ENCODE data around the gene PPARA. TPM values are rescaled to one million over a fixed set of nuclear protein-coding genes. Genes with fewer than 3 reads are reported as not detected.

PPARA gene
- total RNA-seq, 4 donors from 2014 or later = 18.7 to 53.8 (median 32.0) TPM

- H3K36me3 ChIP-seq = no peaks in the 10 kb centered on the region
- no peaks in the 10 kb centered on the region for H3K27me3 ChIP-seq
- TF ChIP-seq POLR2AphosphoS5 (IDR thresholded peaks at IDR 0.05) (no peak), POLR2A (IDR thresholded peaks at IDR 0.05) (no peak), EP300 (IDR thresholded peaks at IDR 0.05) (no peak)
- TF ChIP-seq, protein P1, sequence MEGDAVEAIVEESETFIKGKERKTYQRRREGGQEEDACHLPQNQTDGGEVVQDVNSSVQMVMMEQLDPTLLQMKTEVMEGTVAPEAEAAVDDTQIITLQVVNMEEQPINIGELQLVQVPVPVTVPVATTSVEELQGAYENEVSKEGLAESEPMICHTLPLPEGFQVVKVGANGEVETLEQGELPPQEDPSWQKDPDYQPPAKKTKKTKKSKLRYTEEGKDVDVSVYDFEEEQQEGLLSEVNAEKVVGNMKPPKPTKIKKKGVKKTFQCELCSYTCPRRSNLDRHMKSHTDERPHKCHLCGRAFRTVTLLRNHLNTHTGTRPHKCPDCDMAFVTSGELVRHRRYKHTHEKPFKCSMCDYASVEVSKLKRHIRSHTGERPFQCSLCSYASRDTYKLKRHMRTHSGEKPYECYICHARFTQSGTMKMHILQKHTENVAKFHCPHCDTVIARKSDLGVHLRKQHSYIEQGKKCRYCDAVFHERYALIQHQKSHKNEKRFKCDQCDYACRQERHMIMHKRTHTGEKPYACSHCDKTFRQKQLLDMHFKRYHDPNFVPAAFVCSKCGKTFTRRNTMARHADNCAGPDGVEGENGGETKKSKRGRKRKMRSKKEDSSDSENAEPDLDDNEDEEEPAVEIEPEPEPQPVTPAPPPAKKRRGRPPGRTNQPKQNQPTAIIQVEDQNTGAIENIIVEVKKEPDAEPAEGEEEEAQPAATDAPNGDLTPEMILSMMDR (IDR thresholded peaks at IDR 0.05) = no peak
- H3K9me3 ChIP-seq = no peaks in the 10 kb centered on the region
- DNase-seq (ENCODE audit: low spot score in 2 of 2) = no peak
- peaks cover 16% of the 10 kb centered on the region for H3K4me1 ChIP-seq
- no peak overlapping the region for H3K4me3 ChIP-seq
- WGBS = no CpG with 5 or more reads among the region's 7 CpGs
- no peak overlapping the region for H3K27ac ChIP-seq
Measured at GRCh38 chr22:46125311-46125710, 25.0 kb upstream of the PPARA start.

- Histone ChIP-seq H3K36me3 (no peaks in the 10 kb centered on the region), H3K27ac (no peak overlapping the region), H3K4me1 (peaks cover 13% of the 10 kb centered on the region), H3K4me3 (no peak overlapping the region), H3K9me3 (no peaks in the 10 kb centered on the region), H3K27me3 (no peaks in the 10 kb centered on the region)
- no peak for DNase-seq (ENCODE audit: low spot score in 2 of 2)
- TF ChIP-seq EP300 (IDR thresholded peaks at IDR 0.05) = no peak
- no peak for TF ChIP-seq POLR2A (IDR thresholded peaks at IDR 0.05)
- TF ChIP-seq, protein P1 (IDR thresholded peaks at IDR 0.05) = no peak
- no peak for TF ChIP-seq POLR2AphosphoS5 (IDR thresholded peaks at IDR 0.05)
- 80% methylated on average over 11 of the region's 33 CpGs for WGBS
Measured at GRCh38 chr22:46125816-46126765, 24.2 kb upstream of the PPARA start.

DNA sequence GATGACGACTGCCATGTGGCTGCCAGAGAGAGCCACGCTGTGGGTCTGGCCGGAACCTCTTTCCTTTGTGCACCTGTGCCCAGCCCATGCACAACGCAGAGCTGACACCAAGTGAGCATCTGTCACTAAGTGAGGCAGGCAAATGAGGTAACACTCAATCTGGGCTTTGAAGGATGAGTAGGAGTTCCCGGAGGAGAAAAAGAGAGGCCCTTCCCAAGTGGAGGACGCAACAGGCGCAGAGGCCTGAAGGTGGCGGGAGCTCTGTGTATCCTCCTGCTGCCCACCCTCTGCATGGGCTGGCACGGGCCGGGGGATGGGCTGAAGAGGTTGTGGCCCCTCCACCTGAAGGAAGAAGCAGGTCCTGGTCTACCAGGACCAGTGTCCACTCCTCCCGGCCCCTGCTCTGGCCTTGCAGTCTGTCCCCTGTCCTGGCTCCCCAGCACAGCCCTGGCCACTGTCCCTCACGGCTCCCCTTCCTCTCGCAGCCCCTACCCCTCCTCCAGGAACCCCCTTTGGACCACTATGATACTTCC, 23.4 kb upstream of the PPARA start:
- DNase-seq (ENCODE audit: low spot score in 2 of 2) = no peak
- peaks cover 13% of the 10 kb centered on the region for H3K4me1 ChIP-seq
- H3K27me3 ChIP-seq = no peaks in the 10 kb centered on the region
- no peaks in the 10 kb centered on the region for H3K9me3 ChIP-seq
- TF ChIP-seq POLR2AphosphoS5 (IDR thresholded peaks at IDR 0.05) (no peak), POLR2A (IDR thresholded peaks at IDR 0.05) (no peak), EP300 (IDR thresholded peaks at IDR 0.05) (no peak)
- TF ChIP-seq, protein P1 (IDR thresholded peaks at IDR 0.05) = no peak
- WGBS = 91% methylated on average over 13 of the region's 13 CpGs
- no peak overlapping the region for H3K27ac ChIP-seq
- H3K4me3 ChIP-seq = no peak overlapping the region
- no peaks in the 10 kb centered on the region for H3K36me3 ChIP-seq

DNA sequence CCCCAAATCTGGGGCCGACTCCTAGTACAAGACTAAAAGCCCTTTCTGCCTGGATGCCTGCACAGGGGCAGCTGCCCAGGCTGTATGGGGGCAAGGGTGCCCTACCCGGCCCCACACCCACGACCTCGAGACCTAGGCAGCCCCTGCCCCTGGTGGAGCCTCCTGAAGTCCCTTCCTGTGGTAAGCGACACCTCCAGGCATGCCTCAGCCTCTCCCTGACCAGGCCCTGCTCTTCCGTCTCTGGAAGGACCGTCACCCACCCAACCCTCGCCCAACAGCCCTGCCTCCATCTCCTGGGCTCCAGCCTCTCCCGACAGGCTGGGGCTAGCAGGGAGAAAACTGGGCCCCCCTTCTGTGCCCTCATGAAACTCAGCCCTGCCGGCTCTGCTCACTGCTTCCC, 22.8 kb upstream of the PPARA start:
- Histone ChIP-seq H3K9me3 (no peaks in the 10 kb centered on the region), H3K27me3 (no peaks in the 10 kb centered on the region), H3K4me1 (peaks cover 9% of the 10 kb centered on the region), H3K27ac (no peak overlapping the region), H3K4me3 (no peak overlapping the region), H3K36me3 (no peaks in the 10 kb centered on the region)
- WGBS = 100% methylated on average over 2 of the region's 10 CpGs
- no peak for DNase-seq (ENCODE audit: low spot score in 2 of 2)
- TF ChIP-seq POLR2A (IDR thresholded peaks at IDR 0.05) (no peak), POLR2AphosphoS5 (IDR thresholded peaks at IDR 0.05) (no peak), EP300 (IDR thresholded peaks at IDR 0.05) (no peak)
- TF ChIP-seq, protein P1 (IDR thresholded peaks at IDR 0.05) = no peak

DNA sequence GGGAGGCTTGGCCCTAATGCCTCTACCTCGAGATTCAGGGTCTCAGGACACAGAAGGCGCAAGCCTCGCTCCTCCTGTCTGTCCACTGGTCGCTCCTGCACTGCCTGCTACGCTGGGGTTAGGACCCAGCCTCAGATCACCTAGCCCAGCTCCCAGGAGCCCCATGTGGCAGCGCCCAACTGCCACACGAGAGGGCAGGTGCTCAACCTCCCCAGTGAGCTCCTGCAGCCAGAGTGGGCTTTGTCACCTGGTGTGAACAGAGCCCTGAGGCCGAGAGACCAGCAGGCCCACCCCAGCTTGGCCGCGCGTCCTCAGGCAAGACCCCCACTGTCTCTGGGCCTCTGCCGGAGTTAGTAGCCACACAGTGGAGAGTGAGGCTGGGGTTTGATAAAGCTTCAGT, 21.7 kb upstream of the PPARA start:
- Histone ChIP-seq H3K4me1 (peaks cover 6% of the 10 kb centered on the region), H3K9me3 (no peaks in the 10 kb centered on the region), H3K4me3 (no peak overlapping the region), H3K36me3 (no peaks in the 10 kb centered on the region), H3K27ac (no peak overlapping the region), H3K27me3 (no peaks in the 10 kb centered on the region)
- DNase-seq (ENCODE audit: low spot score in 2 of 2) = no peak
- 99% methylated on average over 11 of the region's 12 CpGs for WGBS
- TF ChIP-seq, protein P1 (IDR thresholded peaks at IDR 0.05) = no peak
- TF ChIP-seq POLR2AphosphoS5 (IDR thresholded peaks at IDR 0.05) = no peak
- TF ChIP-seq POLR2A (IDR thresholded peaks at IDR 0.05) = no peak
- TF ChIP-seq EP300 (IDR thresholded peaks at IDR 0.05) = no peak
